NCI-H1092 treated with DMSO at 0.1 percent for 48 hours (cell line): ENCODE measurements around the gene CCPG1.
A peak's percentile ranks its signal among the peaks of the same experiment; 100 is the strongest.

Experiments
- DNase-seq: peaks from one replicate; lab custom pipeline; 2025; lab: John Stamatoyannopoulos, UW

CCPG1 gene

GRCh38 chr15:55319537-55320237, 88.5 kb downstream of the CCPG1 start:
- no peak for DNase-seq

GRCh38 chr15:55318588-55319494, 89.3 kb downstream of the CCPG1 start, which contains the start of the genes PIGB and PIGBOS1:
Gene PIGB, plus strand, starts transcription at chr15:55319222. Its CDS starts 29 bp downstream, at chr15:55319251.
Gene PIGBOS1, minus strand, starts transcription at chr15:55319123. Its CDS starts 1,331 bp downstream, at chr15:55317792.
- DNase-seq: peak; percentile 75
